GM12873 (cell line): ENCODE data around the gene UST.

Experiments used
- TF ChIP-seq, protein P1 (sequence below): IDR thresholded peaks from 2 replicates; pipeline ENCODE4 v1.5.1; 2012; ENCODE audit warnings: low read depth, mild to moderate bottlenecking, moderate library complexity, low read length, control low read depth; ENCODE audit not compliant: insufficient read depth; ENCODE audit errors: missing control alignments

UST gene

DNA sequence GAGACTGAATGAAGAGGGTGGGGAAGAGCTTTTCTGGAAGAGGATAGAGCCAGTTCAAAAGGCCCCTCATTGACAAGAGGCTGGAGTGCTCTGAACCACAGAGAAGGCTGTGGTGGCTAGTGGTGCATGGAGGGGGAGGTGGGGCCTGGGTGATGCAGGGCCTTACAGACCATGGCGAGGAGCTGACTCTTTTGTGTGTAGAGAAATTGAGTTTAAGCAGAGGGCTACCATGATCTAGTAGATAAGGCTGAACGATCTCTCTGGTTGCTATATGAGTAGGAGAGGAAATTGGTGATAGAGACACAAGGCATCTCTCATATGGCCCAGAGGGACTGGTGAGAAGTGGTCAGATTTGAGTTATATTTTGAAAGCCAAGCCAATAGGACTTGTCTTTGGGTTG, 137.6 kb downstream of the UST start:
- TF ChIP-seq, protein P1, sequence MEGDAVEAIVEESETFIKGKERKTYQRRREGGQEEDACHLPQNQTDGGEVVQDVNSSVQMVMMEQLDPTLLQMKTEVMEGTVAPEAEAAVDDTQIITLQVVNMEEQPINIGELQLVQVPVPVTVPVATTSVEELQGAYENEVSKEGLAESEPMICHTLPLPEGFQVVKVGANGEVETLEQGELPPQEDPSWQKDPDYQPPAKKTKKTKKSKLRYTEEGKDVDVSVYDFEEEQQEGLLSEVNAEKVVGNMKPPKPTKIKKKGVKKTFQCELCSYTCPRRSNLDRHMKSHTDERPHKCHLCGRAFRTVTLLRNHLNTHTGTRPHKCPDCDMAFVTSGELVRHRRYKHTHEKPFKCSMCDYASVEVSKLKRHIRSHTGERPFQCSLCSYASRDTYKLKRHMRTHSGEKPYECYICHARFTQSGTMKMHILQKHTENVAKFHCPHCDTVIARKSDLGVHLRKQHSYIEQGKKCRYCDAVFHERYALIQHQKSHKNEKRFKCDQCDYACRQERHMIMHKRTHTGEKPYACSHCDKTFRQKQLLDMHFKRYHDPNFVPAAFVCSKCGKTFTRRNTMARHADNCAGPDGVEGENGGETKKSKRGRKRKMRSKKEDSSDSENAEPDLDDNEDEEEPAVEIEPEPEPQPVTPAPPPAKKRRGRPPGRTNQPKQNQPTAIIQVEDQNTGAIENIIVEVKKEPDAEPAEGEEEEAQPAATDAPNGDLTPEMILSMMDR, result no peak

DNA sequence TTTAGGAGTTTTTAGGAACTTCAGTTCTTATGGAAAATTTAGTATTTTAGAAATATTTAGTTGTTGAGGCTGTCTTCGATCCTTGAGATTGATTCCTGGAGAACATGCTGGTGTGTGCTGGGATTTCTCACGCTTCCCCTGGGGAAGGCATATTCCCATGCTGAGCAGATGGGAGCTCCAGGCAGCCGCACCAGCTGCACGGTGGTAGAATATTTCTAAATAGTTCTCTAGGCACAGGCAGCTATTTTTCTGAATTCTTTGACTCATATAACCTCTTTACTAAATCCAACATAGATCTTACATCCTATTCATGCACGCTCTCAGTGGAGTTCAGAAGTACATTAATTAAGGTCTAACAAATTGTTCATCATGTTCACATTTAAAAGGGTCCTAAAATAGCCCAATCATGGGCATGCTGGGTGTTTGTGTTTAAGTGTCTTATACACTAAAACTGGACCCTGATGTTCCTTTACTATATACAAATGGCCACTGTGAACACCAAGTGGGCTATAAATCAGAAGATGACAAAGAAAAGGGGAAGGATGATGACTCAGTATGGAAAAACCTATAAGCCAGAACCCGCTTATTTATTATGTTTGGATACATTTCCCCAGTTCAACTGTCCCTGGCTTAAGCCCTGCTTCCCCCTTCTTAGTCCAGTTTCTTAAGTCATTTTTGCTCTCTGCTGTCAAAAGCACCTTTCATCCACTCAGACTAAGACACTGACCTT, 138.5 kb downstream of the UST start:
- TF ChIP-seq, protein P1, result no peak

DNA sequence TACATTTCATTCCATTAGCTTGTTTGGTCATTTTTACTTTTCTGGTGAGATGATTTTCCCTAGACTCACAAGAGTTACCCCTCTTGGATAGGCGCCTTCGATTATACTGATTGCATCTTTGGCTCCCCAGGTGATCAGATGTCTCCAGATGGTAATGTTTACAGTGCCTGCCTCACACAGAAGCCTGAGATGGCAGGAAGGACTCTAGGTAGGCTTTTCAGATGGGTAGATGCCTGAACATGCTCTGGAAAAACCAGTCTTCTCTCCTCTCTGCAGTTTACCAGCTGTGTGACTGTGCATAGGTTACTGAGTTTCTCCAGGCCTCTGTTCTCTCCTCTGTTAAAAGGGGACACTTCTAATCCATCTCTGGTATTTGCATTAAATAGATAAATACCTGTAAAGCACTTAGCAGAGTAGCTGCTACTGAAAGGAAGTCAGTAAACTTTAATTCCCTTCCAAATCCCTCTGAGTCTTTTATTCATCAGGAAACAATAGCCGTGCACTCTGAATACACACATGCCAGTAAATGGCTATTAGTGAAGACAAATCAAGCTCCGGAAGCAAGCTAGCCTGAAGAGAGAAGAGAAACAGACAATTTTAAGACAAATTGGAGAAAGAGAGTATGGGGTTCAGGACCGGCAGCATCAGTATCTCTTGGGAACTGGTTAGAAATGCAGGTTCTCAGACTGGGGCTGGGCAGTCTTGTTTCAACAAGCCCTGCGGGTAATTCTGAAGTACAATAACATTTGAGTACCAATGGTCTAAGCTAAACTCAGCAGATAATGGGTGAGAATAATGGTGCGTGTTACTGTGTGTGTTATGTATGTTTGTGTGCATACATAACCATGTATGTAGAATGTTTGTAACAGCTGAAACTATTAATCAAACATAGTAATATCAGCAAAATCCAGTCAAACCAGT, 139.4 kb downstream of the UST start:
- TF ChIP-seq, protein P1, result no peak

DNA sequence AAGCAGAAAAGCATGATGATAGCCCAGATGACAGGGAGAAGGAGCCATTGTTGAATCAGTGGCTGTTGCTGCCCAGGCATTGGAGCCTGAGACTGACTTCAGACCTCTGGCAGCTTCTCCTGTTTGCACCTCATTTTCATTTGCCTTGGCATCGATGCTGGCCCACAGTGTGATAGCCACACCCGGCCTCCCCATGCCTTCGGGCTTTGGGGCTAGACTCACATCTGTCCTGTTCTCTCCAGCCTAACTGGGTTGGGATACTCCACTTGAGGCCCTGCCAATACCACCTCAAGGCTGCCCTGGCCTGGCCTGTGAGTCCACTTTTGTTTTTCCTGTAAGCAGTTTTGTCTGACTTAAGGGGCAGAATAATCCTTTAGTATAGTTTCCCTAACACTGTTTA, 140.4 kb downstream of the UST start:
- TF ChIP-seq, protein P1, result no peak

DNA sequence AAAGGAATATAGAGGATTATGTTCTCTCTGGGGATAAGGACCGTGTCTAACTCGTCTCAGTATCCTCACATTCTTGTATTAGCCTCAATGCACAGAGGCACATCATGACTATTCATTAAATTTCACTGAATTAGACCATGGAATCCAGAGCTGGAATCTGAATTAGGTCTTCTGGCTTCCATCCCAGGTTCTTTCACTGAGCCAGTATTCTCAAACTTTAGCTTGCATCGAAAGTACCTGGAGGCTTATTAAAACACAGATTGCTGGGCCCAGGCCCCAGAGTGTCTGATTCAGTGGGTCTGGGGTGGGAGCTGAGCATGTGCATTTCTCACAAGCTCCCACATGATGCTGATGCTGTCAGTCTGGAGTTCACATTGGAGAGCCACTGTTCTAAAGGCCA, 142.0 kb downstream of the UST start:
- TF ChIP-seq, protein P1, result no peak

DNA sequence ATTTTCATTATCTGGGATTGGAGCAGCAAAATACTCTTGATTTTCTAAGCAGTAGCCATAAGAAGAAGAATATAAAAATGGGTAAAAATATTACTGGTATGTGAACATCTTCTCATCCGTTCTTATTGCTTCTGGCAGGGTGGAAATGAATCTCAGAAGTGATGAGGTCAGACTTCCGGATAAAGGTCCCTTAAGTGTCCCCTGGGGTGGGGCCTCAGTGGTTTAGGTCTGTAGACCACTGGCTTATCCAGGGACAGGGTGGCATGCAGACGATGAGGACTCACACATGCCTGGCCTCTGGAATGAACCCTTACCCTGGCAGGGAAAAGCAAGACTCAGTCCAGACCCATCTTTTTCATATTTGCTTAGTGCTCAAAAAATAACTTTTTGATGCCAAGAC, 143.3 kb downstream of the UST start:
- TF ChIP-seq, protein P1, result no peak
